SIG-M5 (cell line): Measurements from ENCODE around the gene KLF16.
"Not testable (repeated sequence)": the region's sequence is repeated elsewhere in the genome, so short reads cannot be mapped to it uniquely, and the experiment has no call there.

Source experiments
- DNase-seq: peaks from one replicate; lab custom pipeline; 2025; lab: John Stamatoyannopoulos, UW

The KLF16 gene

DNA sequence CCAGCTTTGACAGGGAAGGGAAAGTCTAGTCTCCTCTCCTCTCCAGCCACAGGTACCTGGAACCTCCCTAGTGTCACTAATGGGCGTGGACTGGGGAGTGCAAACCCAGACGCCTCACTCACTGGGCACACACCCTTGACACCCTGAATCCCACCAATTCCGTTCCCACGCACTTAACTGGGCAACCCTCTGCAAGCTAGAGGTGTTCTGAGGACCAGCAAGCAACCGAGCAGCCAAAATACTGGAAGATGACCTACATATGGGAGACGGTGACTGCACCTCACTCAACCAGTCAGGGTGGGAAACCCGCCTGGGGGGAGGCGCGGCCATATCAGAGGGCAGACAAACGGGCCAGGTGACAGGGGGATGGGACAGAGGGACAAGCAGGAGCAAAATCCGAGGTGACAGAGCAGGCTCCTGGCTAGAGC is 20.9 kb upstream of the KLF16 start:
- no peak for DNase-seq

DNA sequence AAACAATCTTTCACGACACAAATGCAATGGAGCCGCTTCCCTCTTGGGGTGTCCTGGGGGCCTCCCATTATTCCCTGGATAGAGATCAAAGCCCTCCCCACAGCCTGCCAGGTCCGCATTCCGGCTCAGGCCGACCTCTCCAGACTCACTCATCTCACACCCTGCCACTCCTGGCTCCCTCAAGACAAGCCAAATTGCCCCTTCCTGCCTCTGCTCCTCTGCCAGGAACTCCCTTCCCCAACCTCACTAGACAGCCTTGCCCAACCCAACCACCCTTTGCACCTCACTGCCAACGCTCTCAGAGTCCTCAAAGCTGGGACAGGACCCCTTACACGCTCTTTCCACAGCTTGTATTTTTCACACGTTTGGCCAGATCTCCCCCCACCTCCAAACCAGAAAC is 20.4 kb upstream of the KLF16 start:
- DNase-seq: no peak

DNA sequence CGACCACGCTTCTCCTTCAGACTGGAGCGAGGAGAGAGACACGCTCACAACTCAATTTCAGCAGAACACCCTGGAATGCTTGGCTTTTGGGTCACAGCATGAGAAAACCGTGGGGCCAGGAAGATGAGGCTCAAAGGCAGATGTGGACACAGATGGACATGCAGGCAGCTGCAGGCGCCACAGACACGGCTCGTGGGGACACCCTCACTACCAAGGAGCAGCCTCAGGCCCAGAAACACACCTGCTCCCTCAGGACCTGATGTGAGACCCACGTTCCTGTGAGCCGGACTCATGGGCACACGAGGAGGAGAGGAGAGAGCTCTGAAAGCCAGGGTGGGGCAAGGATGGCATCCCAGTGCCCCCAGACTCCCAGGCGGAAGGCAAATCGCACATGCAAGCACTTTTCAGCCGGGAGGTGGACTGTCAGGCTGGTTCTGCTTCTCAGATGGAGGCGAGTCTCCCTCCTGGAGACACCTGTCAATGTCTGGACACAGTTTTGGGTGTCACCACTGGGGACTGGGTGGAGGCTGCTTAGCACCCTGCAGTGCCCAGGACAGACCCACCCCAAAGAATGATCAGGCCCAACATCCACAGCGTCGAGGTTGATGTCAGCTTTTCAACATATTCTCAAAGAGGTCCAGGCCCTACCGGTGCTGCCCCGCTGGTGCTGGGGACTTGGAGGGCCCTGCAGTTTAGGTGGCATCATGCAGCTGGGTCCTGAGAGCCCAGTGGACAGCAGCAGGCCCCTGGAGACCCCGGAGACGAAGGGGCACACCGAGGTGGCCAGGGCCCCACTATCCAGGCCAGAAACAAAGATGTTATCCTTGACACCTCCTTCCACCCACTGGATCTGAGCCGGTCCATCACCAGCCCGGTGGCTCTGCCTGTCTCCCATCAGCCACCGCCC is 19.7 kb upstream of the KLF16 start:
- DNase-seq: no peak

DNA sequence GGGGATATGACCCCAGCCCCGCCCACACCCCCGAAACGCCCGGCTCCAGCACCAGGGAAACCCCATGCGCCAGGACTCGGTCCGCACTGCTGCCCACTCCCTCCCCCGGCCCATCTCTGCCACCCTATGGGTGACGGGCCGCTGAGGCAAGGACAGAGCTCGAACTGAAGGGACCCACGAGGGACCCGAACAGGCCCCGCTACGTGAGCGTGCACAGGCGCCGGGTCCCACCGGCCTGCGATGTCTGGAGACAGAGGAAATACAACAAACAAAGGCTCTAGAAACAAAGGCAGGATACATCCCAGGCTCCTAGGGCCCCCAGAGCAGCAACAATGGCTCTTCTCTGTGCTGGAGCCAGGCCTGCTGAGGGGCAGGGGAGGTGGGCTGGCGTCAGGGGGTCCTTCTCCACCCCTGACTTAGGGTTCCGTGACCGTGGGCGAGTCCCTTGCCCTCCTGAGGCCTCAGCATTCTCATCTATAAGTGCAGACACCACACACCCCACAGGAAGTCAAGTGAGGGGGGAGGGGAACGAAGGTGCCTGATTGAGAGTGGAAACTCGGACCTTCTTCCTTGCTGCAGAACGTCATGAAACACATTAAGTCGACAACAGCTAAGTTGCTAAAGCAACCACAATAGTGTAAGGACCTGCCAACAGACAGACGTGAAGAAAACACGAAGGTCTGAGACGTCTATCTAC is 18.9 kb upstream of the KLF16 start:
- no peak for DNase-seq

DNA sequence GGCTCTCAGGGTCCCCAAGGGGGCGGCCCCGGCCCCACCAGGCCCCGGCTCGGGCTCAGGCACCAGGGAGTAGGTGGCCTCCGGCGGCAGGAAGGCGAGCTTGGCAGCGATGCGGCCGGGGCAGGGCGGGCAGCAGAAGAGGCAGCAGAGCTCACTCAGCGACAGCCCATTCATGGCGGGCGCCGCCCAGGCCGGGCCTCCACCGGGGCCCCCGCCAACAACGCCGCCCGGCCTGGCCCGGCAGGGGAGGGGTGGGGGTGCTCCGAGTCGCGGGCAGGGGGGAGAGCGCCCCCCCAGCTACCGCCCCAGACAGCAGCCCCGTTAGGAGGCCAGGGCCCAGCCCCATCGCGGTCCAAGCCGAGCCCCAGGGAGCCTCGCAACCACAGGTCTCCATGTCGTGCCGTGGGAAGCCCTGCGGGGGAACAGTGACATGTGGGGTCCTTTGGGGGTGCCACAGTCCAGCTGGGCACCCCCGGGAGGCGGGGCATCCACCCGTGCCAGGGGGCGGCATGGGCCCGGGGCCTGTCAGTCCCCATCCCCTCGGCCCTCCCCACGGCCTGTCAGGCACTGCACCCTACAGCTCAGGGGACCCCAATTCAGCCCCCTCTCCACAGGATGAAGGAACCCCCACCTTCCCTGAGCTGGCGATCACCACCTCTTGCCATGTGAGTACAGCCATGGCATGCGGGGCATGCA is 18.2 kb upstream of the KLF16 start:
- DNase-seq: not testable (repeated sequence)

GRCh38 chr19:1880611-1881392 is 17.4 kb upstream of the KLF16 start:
- no peak for DNase-seq

DNA sequence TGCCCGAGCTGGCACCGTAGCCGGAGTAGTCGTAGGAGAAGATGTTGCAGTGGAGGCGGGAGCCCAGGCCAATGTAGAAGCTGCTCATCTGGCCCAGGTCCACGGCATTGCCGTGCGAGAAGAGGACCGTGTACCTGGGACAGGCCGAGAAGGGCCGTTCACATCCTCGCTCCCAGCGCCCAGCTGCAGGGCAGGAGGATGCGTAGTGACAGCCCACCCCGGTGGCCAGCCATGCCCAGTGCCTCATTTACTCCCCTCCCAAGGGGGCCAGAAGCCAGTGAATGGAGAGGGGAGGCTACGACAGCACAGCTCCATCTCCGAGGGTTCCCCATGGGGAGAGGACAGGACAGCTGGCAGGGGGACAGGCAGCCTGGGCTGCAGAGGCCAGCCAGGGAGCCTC is 16.6 kb upstream of the KLF16 start:
- DNase-seq: not testable (repeated sequence)

- DNase-seq: not testable (repeated sequence)
These were observed 15.2 kb upstream of the KLF16 start for GRCh38 chr19:1878583-1878982.

GRCh38 chr19:1877280-1877660 is 13.9 kb upstream of the KLF16 start:
- not testable (repeated sequence) for DNase-seq

DNA sequence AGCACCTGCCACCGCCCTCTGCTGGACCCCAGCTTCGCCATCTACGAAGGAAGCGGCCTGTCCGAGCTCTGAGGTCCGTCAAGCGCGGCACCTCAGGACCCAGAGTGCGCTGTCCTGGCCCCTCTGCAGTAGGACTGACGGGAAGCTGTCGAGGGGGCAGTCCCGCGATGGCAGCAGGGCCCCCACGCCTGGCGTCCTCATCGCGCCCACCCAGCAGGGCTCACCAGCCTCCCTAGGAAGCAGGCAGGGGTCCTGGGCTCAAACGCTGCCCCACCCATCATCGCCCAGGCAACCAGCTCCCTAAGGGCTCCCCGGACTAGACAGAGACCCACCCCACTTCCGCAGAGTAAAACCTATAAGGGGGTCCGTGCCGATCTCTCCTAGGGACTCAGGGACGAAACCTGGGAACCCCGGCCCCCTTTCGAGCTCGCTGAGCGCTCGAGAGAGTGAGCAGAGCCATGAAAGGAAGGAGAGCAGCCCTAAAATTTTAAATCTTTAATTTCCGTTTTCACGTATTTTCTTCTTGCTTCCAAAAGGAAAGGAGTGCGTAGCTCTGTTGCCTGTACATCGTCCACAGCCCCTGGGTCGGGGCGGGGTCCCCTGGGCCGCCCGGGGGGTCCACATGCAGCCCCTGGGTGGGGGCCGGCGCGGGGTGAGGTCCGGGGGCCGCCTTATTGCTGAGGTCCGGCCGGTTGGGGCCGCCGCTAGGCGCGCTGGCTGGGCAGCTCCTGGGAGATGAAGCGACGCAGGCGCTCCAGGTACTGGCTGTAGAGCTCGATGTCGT is 13.3 kb upstream of the KLF16 start:
- not testable (repeated sequence) for DNase-seq

DNA sequence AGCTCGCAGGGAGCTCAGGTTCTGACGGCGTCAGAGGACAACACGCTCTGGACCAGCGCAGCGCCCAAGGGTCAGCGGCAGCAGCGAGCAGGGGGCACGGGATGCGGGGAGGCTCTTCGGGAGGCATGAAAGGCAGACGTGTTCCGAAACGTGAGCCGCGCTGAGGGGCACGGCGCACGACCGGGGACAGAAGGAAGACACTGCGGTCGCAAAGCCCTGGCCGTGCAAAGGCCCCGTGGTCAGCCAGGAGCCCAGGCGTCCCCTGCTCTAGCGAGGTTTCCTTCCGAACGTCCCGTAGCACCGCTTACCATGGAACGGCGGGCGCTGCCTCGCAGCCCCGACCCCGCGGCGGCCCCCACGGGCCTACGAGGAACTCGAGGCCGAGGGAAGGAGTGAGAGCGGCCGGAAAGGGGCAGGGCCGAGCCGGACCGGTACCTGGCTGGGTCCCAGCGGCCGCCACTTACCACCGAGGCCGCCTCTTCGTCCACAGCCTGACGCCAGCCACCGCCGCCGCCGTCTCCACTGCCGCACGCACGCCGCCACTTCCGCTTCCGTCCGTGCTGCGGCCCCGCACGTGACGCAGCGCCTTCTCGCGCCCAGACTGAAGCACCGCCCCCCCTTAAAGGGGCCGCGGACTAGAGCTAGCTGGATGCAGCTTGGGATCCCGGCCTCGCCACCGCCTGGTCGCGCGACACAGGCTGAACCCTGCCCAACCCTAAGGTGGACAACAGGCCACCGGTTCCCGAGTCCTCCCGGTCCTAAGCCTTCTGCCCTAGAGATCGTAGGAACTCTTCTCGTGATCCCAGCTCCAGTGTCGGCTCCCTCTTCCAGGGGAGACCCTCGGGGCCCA is 12.5 kb upstream of the KLF16 start:
- no peak for DNase-seq

GRCh38 chr19:1875265-1875645 is 11.9 kb upstream of the KLF16 start:
- not testable (repeated sequence) for DNase-seq

DNA sequence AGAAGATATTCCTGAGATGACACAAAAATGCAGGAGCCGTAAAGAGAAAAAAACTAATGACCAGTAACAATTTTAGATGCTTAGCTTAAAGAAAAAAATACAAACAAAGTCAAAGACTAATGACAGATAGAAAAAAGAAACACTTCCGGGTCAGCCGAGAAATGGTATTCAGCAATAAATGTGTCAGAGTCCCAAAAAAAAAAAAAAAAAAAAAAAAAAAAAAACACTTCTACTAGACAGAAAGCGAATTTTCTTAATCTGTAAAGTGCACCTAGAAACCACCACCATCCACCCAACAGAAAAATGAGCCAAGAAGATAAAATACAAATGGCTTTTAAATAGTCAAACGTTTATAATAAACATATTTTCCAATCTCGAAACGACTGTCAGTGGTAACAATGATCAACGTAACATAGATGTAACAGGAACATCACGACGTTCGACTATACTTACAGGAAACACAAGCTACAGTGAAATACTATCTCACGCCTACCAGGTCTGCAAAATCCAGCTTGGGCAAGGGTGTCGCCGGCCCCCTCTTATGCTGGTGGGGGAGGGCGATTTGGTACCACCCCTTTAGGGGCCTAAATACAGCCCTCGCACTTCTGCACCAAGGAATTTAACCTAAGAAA is 11.3 kb upstream of the KLF16 start:
- DNase-seq: no peak

- no peak for DNase-seq
These were observed 10.4 kb upstream of the KLF16 start for GRCh38 chr19:1873524-1874473.

DNA sequence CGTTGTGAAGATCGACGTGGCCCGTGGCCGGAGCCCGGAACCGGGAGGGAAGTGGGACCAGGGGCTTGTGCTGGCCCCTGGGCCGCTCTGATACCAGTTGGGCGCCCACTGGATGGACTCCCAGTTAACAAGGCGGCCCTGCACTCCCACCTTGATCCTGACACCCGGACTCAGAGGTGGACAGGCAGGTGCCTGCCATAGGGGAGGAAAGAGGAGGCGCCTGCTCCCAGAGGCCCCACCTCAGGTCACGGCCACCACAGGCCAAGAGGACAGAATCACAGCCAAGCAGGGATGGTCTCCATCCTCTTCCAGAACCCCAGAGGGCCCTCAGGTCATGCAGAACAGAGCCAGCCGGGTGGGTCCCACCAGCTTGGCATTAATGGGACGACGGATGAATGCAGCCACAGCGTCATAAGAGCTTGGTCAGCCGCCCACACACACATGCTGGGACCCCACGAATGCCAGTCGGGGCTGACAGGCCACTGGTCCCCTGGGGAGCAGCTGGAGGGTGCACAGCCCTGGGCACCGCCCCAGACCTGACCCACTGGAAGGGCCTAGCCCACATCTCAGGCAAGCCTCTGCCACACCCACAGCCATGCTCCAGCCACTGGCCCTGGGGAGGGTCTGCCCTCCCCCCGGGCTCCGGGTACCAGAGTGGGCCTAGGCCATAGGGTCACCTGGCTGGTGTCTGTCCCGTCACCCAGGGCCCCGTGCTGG is 9.6 kb upstream of the KLF16 start:
- DNase-seq: no peak

GRCh38 chr19:1871630-1872029 is 8.3 kb upstream of the KLF16 start:
- no peak for DNase-seq

DNA sequence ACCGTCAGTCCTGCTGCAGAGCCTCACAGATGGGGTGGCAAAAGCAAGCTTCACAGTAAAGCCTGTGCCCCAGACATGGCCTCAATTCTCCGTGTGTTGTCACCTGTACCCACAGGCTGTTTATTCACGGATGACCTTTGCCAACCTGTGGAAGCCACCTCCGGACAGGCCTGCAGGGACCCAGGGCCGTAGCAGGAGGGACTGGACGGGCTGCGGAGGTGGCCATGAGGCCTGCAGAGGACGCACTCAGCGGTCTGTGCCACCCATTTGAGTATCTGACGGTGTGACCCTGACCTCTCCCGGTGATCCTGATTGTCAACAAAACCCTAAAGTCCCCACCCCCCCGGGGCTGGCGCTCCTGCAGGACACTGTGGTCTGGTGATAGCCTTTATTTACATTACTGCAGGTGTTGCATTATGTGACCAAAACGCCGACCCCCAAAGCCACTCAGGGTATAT is 7.8 kb upstream of the KLF16 start:
- no peak for DNase-seq

DNA sequence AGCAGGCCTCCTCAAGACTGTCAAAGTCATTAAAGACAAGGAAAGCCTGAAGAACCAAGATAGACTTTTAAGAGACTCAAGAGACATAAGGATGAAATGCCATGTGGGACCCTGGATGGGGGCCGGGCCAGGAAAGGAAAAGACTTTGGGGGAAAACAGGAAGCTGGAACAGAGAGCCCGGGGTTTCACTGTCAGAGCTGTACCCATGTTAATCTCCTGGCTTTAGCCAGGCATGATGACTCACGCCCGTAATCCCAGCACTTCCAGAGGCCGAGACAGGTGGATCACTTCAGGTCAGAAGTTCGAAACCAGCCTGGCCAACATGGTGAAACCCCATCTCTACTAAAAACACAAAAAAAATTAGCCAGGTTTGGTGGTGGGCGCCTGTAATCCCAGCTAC is 5.6 kb upstream of the KLF16 start:
- no peak for DNase-seq
